ENCODE results near the gene MED9.
A peak's percentile ranks its signal among the peaks of the same experiment; 100 is the strongest.
"Not testable (repeated sequence)": the region's sequence is repeated elsewhere in the genome, so short reads cannot be mapped to it uniquely, and the experiment has no call there.

MED9 gene

DNA sequence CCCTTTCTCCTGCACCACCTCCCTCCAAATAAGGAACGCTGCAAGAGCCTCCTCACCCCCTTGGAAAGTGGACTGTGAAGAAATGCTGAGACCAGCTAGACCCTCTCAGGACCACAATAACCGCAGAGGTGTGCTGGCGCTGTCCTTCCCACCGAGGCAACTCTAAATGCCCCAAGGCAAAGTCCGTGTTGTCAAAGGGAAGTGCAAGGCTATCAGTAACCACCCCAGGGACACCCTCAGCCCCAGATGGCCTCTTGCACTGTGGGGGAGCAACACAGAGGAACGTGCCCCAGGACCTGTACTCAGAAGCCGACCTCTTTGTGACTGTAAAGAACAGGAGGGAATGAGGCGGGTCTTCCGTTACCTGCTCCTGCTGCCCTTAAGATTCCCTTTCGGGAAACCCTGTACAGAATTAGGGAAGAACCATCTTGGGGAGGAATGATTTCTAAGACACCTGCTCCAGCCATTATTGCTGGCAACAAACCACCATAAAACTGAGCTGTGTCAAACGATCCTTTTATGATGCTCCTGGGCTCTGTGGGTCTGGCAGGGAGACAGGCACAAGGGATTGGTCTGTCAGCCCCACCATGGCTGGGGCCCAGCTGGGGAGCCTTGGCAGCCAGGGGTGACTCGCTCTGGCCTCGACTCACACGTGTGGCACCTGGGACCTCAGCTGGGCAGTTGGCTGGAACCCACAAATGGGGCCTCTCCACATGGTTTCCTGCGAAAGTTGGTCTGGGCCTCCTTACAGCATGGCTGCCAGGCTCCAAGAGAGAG is 14.6 kb upstream of the MED9 start:
- peaks cover 26 to 31% of the 10 kb centered on the region in 2 donors for H3K27me3 Mint-ChIP-seq
- ATAC-seq (replicated peaks) (no peak), DNase-seq (no peak)
- no peaks in the 10 kb centered on the region for H3K4me1 Mint-ChIP-seq (ENCODE audit: low read depth in 2 of 2)
- H3K27ac Mint-ChIP-seq: no peak overlapping the region
- no peak overlapping the region for H3K4me3 Mint-ChIP-seq
- peaks cover 4 to 8% of the 10 kb centered on the region in 2 donors for H3K9me3 Mint-ChIP-seq
- no peaks in the 10 kb centered on the region for H3K36me3 Mint-ChIP-seq (ENCODE audit: insufficient read depth)

DNA sequence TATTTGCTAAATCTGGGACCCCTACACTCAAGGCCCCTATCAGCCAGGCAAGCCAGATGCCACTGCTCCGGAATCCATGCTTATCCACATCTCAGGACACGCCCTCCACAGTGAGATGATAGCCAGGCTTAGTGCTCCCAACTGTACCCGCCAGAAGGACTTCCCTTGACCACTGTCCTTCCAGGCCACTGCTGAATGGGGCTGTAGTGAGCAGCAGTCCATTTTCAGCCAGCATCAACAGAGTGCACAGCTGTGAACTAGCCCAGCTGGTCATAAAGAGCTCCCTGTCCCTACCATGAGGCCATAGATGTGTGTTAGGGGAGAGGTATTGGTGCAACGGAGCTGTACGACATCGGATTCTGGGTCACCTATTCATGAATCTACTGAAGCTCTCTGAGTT is 13.0 kb upstream of the MED9 start:
- DNase-seq: no peak
- H3K36me3 Mint-ChIP-seq (ENCODE audit: insufficient read depth): no peaks in the 10 kb centered on the region
- no peak overlapping the region for H3K27ac Mint-ChIP-seq
- no peak overlapping the region for H3K4me3 Mint-ChIP-seq
- H3K27me3 Mint-ChIP-seq: peaks cover 27 to 46% of the 10 kb centered on the region in 2 donors
- no peak for ATAC-seq (replicated peaks)
- peaks cover 4 to 8% of the 10 kb centered on the region in 2 donors for H3K9me3 Mint-ChIP-seq
- H3K4me1 Mint-ChIP-seq (ENCODE audit: low read depth in 2 of 2): no peaks in the 10 kb centered on the region

DNA sequence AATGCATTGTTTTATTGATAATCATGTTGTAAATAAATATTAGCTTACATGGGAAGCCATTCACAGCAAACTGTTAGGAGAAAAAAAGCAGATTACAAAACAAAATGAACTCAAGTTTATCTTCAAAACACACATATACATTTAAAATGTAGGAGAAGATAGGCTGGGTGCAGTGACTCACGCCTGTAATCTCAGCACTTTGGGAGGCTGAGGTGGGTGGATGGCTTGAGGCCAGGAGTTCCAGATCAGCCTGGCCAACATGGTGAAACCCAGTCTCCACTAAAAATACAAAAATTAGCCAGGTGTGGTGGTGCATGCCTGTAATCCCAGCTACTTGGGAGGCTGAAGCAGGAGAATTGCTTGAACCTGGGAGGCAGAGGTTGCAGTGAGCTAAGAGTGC is 10.9 kb upstream of the MED9 start:
- DNase-seq; H3K9me3 Mint-ChIP-seq; ATAC-seq (replicated peaks); H3K36me3 Mint-ChIP-seq (ENCODE audit: insufficient read depth); H3K4me1 Mint-ChIP-seq (ENCODE audit: low read depth in 2 of 2); H3K27ac Mint-ChIP-seq; H3K4me3 Mint-ChIP-seq: not testable (repeated sequence)
- peaks cover 32 to 65% of the 10 kb centered on the region in 2 donors for H3K27me3 Mint-ChIP-seq

DNA sequence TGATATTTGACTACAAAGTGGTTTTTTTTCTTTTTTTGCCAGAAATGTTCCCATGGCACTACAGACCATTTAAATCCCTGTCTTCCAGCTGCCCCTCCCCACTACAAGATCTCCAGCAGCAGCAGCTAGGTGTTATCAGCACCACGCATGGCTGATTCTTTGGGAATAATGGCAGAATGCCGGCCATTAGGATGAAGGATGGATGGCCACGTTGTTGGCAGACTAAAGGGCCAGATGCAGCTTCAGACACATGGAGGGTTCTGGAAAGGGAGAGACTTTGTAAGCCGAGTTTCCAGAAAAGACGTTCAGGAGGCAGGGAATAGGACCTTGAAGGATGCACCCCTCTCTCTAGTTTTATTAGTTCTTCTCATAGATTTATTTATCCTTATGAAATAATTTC is 10.3 kb upstream of the MED9 start:
- ATAC-seq (replicated peaks) (no peak), DNase-seq (no peak)
- H3K36me3 Mint-ChIP-seq (ENCODE audit: insufficient read depth): no peaks in the 10 kb centered on the region
- H3K4me1 Mint-ChIP-seq (ENCODE audit: low read depth in 2 of 2): no peaks in the 10 kb centered on the region
- H3K4me3 Mint-ChIP-seq: no peak overlapping the region
- no peaks in the 10 kb centered on the region for H3K9me3 Mint-ChIP-seq
- H3K27ac Mint-ChIP-seq: no peak overlapping the region
- peaks cover 37 to 71% of the 10 kb centered on the region in 2 donors for H3K27me3 Mint-ChIP-seq

DNA sequence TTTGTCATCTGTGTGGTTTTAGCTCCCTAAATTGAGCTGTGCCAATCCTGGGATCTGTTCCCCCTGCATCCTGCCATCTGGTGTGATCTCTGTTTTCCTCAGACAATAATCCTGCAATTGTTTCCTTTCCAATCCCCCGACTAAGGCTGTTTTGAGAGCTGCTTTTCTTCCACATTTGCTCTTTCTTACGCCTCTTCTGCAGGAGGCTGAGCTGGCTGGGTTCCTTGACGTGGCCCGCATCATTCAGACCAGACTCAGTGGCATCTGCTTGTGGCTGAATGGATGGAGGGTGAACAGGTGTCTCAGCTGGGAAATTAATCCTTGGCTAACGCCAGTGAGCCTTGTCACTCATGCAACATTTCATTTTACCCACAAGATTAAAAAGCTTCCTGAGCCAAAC is 9.8 kb upstream of the MED9 start:
- ATAC-seq (replicated peaks): no peak
- H3K27me3 Mint-ChIP-seq: peaks cover 39 to 72% of the 10 kb centered on the region in 2 donors

DNA sequence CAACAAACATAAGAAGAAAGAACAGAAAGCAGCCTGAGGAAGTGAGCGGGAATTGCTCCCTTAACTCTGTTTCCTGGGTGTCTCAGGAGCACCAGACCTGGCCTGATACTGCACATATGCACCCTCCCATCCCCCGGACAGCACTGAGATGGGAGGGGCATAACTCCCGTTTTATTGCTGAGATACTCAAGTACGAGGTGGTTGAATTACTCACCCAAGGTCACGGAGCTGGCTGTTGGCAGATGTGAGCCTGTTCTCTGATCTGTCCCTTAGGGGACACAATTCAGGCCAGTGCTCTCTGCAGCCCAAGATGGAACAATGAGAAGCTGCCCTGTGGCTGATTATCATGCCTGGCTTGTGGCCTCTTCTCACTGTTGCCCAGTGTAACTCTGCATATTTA is 9.1 kb upstream of the MED9 start:
- Mint-ChIP-seq H3K27ac (no peak overlapping the region), H3K9me3 (no peaks in the 10 kb centered on the region), H3K36me3 (ENCODE audit: insufficient read depth) (no peaks in the 10 kb centered on the region), H3K4me1 (ENCODE audit: low read depth in 2 of 2) (no peaks in the 10 kb centered on the region), H3K4me3 (no peak overlapping the region), H3K27me3 (peaks cover 42 to 75% of the 10 kb centered on the region in 2 donors)
- ATAC-seq (replicated peaks) (no peak), DNase-seq (no peak)

More for the DNA sequence above, 9.8 kb upstream of the MED9 start:
- H3K27ac Mint-ChIP-seq: no peak overlapping the region
- no peak overlapping the region for H3K4me3 Mint-ChIP-seq
- no peaks in the 10 kb centered on the region for H3K36me3 Mint-ChIP-seq (ENCODE audit: insufficient read depth)
- no peaks in the 10 kb centered on the region for H3K4me1 Mint-ChIP-seq (ENCODE audit: low read depth in 2 of 2)
- no peaks in the 10 kb centered on the region for H3K9me3 Mint-ChIP-seq
- DNase-seq: no peak

DNA sequence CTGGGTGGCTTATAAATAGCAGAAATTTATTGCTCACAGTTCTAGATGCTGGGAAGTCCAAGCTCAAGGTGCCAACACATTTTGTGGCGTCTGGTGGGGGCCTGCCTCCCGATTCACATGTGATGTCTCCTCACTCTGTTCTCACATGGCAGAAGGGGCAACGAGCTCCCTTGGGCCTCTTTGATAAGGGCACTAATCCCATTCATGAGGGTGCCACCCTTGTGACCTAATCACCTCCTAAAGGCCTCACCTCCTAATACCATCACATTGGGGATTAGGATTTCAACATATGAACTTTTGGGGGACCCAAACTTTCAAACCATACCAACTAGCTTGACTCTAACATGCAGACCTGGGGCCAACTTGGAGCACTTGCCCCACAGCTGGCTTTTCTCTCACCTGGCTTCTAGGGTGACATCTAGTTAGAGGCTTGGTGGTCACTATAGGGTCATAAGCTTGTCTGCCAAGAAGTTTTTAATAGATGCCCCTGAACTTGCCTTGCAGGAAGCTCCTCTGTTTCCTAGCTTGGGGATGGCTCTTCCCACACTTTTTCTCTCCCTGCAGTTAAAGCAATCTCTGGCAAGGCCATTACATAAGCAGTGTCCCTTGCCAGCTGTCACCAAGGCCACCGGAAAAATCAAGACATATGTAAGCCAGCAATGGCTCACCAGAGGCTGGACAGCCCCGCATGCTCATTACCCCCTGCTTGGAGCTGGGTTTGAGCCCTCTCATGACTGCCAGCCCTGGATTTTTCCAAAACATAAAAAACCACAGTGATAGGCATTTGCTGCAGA is 8.4 kb upstream of the MED9 start:
- Mint-ChIP-seq H3K4me3 (no peak overlapping the region), H3K4me1 (ENCODE audit: low read depth in 2 of 2) (no peaks in the 10 kb centered on the region), H3K27ac (no peak overlapping the region), H3K36me3 (ENCODE audit: insufficient read depth) (no peaks in the 10 kb centered on the region), H3K9me3 (no peaks in the 10 kb centered on the region), H3K27me3 (peaks cover 49 to 82% of the 10 kb centered on the region in 2 donors)
- ATAC-seq (replicated peaks) (no peak), DNase-seq (no peak)

DNA sequence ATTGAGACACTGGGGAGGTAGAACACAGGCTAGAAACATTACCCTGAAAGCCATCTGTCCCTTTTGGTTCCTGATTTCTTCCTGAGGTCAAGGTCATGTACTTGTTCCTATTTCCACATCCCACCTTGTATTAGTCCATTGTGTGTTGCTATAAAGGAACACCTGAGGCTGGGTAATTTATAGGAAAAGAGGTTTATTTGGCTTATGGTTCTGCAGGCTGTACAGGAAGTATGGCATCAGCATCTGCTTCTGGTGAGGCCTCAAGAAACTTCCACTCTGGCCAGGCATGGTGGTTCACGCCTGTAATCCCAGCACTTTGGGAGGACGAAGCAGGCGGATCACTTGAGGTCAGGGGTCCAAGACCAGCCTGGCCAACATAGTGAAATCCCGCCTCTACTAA is 7.4 kb upstream of the MED9 start:
- H3K4me1 Mint-ChIP-seq (ENCODE audit: low read depth in 2 of 2): no peaks in the 10 kb centered on the region
- no peak overlapping the region for H3K4me3 Mint-ChIP-seq
- H3K9me3 Mint-ChIP-seq: no peaks in the 10 kb centered on the region
- ATAC-seq (replicated peaks): no peak
- no peak overlapping the region for H3K27ac Mint-ChIP-seq
- no peak for DNase-seq
- peaks cover 44 to 75% of the 10 kb centered on the region in 2 donors for H3K27me3 Mint-ChIP-seq
- H3K36me3 Mint-ChIP-seq (ENCODE audit: insufficient read depth): no peaks in the 10 kb centered on the region

DNA sequence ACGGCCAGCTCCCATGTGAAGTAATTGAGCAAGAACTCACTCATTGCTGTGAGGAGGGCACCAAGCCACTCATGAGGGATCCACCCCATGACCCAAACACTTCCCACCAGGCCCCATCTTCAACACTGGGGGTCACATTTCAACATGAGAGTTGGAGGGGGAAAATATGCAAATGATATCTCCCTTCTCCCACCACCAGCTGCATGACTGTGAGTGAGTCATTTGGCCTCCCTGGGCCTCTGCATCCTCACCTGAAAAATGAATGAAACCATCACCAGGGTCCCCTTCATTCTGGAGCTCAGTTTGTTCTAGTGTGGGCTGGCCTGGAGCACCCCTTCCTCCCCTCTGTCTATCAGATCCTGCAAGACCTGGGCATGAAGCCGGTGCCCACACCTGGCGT is 6.8 kb upstream of the MED9 start:
- DNase-seq: no peak
- Mint-ChIP-seq H3K9me3 (no peaks in the 10 kb centered on the region), H3K27me3 (peaks cover 37 to 69% of the 10 kb centered on the region in 2 donors), H3K36me3 (ENCODE audit: insufficient read depth) (no peaks in the 10 kb centered on the region), H3K4me1 (ENCODE audit: low read depth in 2 of 2) (no peaks in the 10 kb centered on the region), H3K27ac (no peak overlapping the region), H3K4me3 (no peak overlapping the region)
- no peak for ATAC-seq (replicated peaks)

DNA sequence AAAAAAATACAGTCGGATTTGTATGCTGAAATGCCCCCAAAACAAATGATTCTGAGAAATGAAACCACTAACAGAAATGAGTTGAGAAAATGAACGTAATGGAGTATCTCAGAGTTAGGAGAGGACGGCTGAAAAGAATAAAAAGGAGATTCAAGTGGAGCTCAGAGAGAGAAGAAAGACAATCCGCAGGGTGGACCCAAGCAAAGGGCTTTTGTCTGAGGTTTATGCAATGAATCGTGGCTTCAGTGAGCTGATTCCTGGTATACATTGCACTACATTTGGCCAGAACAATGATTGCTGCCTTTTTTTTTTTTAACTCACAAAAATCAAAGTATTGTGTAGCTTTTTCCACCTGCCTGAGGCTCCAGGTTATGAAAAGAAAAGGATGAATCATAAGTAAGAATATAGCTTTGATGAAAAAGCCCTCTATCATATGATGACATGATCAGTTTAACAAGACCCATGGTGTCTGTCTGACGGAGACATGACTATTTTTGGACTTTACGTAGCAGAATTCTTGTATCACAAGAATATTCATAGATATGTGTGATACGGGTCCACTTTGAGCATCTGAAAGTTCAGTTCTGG is 4.4 kb upstream of the MED9 start:
- DNase-seq: no peak
- H3K4me3 Mint-ChIP-seq: no peak overlapping the region
- H3K9me3 Mint-ChIP-seq: no peaks in the 10 kb centered on the region
- ATAC-seq (replicated peaks): no peak
- peaks cover 23 to 52% of the 10 kb centered on the region in 2 donors for H3K27me3 Mint-ChIP-seq
- H3K27ac Mint-ChIP-seq: no peak overlapping the region
- H3K36me3 Mint-ChIP-seq (ENCODE audit: insufficient read depth): peaks cover 13% of the 10 kb centered on the region
- peaks cover 6 to 10% of the 10 kb centered on the region in 2 donors for H3K4me1 Mint-ChIP-seq (ENCODE audit: low read depth in 2 of 2)

DNA sequence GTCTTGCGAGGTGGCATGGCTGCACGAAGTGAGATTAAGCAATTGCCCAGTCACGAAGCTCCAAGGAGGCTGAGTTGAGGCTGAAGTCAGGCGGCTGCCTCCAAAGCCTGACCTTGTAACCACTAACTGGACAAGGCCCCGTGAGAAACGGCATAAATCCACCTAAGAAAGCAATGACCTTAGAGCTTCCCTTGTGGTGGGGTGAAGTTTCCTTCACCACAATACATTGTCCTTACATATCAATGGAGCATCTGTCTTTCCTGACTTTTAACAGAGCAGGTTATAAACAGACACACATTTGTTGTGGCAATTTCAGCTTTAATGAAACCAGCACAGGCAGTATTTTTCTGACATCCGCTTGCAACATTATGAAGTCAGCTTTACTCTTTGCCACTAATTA is 2.5 kb upstream of the MED9 start:
- Mint-ChIP-seq H3K4me3 (no peak overlapping the region), H3K27me3 (peaks cover 23 to 35% of the 10 kb centered on the region in 2 donors), H3K9me3 (no peaks in the 10 kb centered on the region), H3K36me3 (ENCODE audit: insufficient read depth) (peaks cover 29% of the 10 kb centered on the region), H3K27ac (no peak overlapping the region), H3K4me1 (ENCODE audit: low read depth in 2 of 2) (peaks cover 15 to 16% of the 10 kb centered on the region in 2 donors)
- no peak for ATAC-seq (replicated peaks)
- no peak for DNase-seq

DNA sequence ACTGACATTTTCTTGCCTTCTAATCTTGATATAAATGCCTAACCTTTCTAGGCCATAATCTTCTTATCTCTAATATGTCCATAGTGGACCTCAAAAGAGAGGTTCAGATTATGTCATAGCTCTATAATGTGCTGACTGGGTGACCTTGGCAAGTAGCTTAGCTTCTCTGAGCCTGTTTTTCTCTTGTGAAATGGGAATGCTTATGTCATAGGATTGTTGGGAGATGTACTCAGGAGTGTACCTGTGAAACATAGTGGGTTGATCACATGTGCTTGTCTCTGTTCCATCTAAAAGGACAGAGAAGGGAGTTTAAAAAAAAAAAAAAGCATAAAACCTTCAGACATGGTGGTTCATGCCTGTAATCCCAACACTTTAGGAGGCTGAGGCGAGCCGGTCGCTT is 2.4 kb downstream of the MED9 start:
- peaks cover 33 to 46% of the 10 kb centered on the region in 2 donors for H3K4me1 Mint-ChIP-seq (ENCODE audit: low read depth in 2 of 2)
- peaks cover 37% of the 10 kb centered on the region for H3K36me3 Mint-ChIP-seq (ENCODE audit: insufficient read depth)
- DNase-seq (no peak), ATAC-seq (replicated peaks) (no peak)
- no peak overlapping the region for H3K27ac Mint-ChIP-seq
- H3K4me3 Mint-ChIP-seq: no peak overlapping the region
- no peaks in the 10 kb centered on the region for H3K9me3 Mint-ChIP-seq
- no peaks in the 10 kb centered on the region for H3K27me3 Mint-ChIP-seq

DNA sequence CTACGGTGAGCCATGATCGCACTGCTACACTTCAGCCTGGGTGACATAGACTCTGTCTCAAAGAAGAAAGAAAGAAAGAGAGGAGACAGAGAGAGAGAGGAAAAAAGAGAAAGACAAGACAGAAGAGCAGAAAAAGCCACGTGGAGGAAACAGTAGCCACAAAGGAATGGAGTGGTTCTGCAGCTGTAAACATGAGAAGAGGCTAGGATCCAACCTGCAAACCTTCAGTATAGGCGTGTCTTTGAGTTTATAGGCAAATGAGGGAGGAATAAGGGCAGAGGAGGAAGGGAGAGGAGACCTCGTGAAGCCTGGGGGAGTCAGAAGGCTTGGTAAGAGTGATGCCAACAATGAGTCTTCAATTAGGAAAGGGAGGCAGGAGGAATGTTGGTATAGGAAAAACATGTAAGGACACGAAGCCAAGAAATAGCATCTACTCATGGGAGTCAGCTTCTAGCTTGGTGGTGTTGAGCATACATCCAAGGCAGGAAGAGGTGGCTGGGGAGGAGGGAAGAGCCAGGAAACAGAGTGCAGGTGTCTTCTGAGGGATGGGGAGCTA is 3.9 kb downstream of the MED9 start:
- DNase-seq (no peak), ATAC-seq (replicated peaks) (no peak)
- Mint-ChIP-seq H3K27ac (peak overlapping the region; percentile 14 to 21), H3K4me1 (ENCODE audit: low read depth in 2 of 2) (peaks cover 35 to 46% of the 10 kb centered on the region in 2 donors), H3K4me3 (no peak overlapping the region), H3K36me3 (ENCODE audit: insufficient read depth) (peaks cover 41% of the 10 kb centered on the region), H3K27me3 (no peaks in the 10 kb centered on the region), H3K9me3 (no peaks in the 10 kb centered on the region)

Measured in effector memory CD8-positive, alpha-beta T cell (primary cell).